ENCODE data around the gene PABPC1L. TPM values are rescaled to one million over a fixed set of nuclear protein-coding genes. Genes with fewer than 3 reads are reported as not detected.

Gene PABPC1L
- total RNA-seq, 1 experiment from 2014 or later: 102 TPM

GRCh38 chr20:44963325-44964215 lies 53.7 kb downstream of the PABPC1L start:
- POLR2A ChIA-PET: interaction anchor here (0.5 kb wide), 1 partner anchor 332 kb away, joined by 6 read pairs; no protein-coding TSS in a partner anchor
- Histone ChIP-seq H3K27me3 (ENCODE audit: control insufficient read depth, insufficient read depth, low read length) (no peaks in the 10 kb centered on the region), H3K4me3 (ENCODE audit: low read depth in 2 of 2, low read length in 2 of 2) (no peak overlapping the region), H3K4me1 (ENCODE audit: control insufficient read depth, insufficient read depth, low read length) (peaks cover 25% of the 10 kb centered on the region), H3K27ac (ENCODE audit: low read length) (0 out of 2 replicates have a peak overlapping the region, but pooled peaks have one; percentile 30), H3K36me3 (ENCODE audit: control insufficient read depth, insufficient read depth, low read length) (peaks cover 3% of the 10 kb centered on the region; the same call in 1 of the 2 replicates), H3K9me3 (ENCODE audit: control insufficient read depth, insufficient read depth, low read depth, low read length) (no peaks in the 10 kb centered on the region)
- no peak for TF ChIP-seq TCF7L2 (IDR thresholded peaks at IDR 0.05; ENCODE audit: low read depth, low read length)
- no peak for TF ChIP-seq CTCF (IDR thresholded peaks at IDR 0.05)
- no peak for TF ChIP-seq SIN3A (IDR thresholded peaks at IDR 0.05; ENCODE audit: borderline replicate concordance, insufficient read depth, low read depth, low read length)
- no peak for TF ChIP-seq POLR2AphosphoS5 (IDR thresholded peaks at IDR 0.05; ENCODE audit: low read depth, low read length)
- no peak for TF ChIP-seq REST (IDR thresholded peaks at IDR 0.05; ENCODE audit: insufficient read depth in 1 of 2, low read depth in 2 of 2, low read length in 1 of 2)
- ATAC-seq (no peak), DNase-seq (ENCODE audit: low read depth, low spot score) (no peak)
- CTCF ChIA-PET: no interaction called here
- BruUV-seq (replicated peaks): no TSS peak
- intact Hi-C loops (cut with micrococcal nuclease; ENCODE audit: unreplicated experiment): no loop called here
- in situ Hi-C loops (cut with HindIII; ENCODE audit: low pct_unique_long_range_greater_than_20kb, low sequenced_read_pairs): no loop called here

- Histone ChIP-seq H3K4me1 (ENCODE audit: control insufficient read depth, insufficient read depth, low read length) (peaks cover 30% of the 10 kb centered on the region), H3K27ac (ENCODE audit: low read length) (peak overlapping the region; percentile 88), H3K4me3 (ENCODE audit: low read depth in 2 of 2, low read length in 2 of 2) (peak overlapping the region; percentile 94 to 99), H3K36me3 (ENCODE audit: control insufficient read depth, insufficient read depth, low read length) (peaks cover 3% of the 10 kb centered on the region; the same call in 1 of the 2 replicates), H3K9me3 (ENCODE audit: control insufficient read depth, insufficient read depth, low read depth, low read length) (no peaks in the 10 kb centered on the region), H3K27me3 (ENCODE audit: control insufficient read depth, insufficient read depth, low read length) (no peaks in the 10 kb centered on the region)
- ATAC-seq: no peak
- TSS peak; percentile 94 for BruUV-seq (replicated peaks)
- ChIA-PET POLR2A (no interaction called here), CTCF (no interaction called here)
- no peak for TF ChIP-seq POLR2AphosphoS5 (IDR thresholded peaks at IDR 0.05; ENCODE audit: low read depth, low read length)
- no peak for TF ChIP-seq CTCF (IDR thresholded peaks at IDR 0.05)
- no peak for TF ChIP-seq REST (IDR thresholded peaks at IDR 0.05; ENCODE audit: insufficient read depth in 1 of 2, low read depth in 2 of 2, low read length in 1 of 2)
- no peak for TF ChIP-seq TCF7L2 (IDR thresholded peaks at IDR 0.05; ENCODE audit: low read depth, low read length)
- TF ChIP-seq SIN3A (IDR thresholded peaks at IDR 0.05; ENCODE audit: borderline replicate concordance, insufficient read depth, low read depth, low read length): no peak
- intact Hi-C loops (cut with micrococcal nuclease; ENCODE audit: unreplicated experiment): no loop called here
- in situ Hi-C loops (cut with HindIII; ENCODE audit: low pct_unique_long_range_greater_than_20kb, low sequenced_read_pairs): no loop called here
- no peak for DNase-seq (ENCODE audit: low read depth, low spot score)
Measured at GRCh38 chr20:44965651-44966029, 55.8 kb downstream of the PABPC1L start.

Data from Panc1 (cell line).